Left cardiac atrium (tissue), 4 donors: ENCODE data around the gene LRP2. TPM values are rescaled to one million over a fixed set of nuclear protein-coding genes. Genes with fewer than 3 reads are reported as not detected.
"Not testable (repeated sequence)": the region's sequence is repeated elsewhere in the genome, so short reads cannot be mapped to it uniquely, and the experiment has no call there.

ENCODE experiments used
- ATAC-seq, 2 donors: fragments of 200-7000 bp; cut with Tn5 transposase; one replicate each; pipeline ENCODE4 v1.9.1; 2020; ENCODE audit warnings: mild to moderate bottlenecking in 2 of 2, moderate library complexity in 2 of 2
- DNase-seq: peaks from one replicate; pipeline ENCODE4 v3.0.0-alpha.2; 2020
- intact Hi-C, 2 donors: fragments of 100-400 bp; cut with DNase I; formaldehyde crosslinking; loops; one replicate each; pipeline versions ENCODE4 v1.14.1 to v1.15.1; 2022 to 2023
- total RNA-seq, 2 donors: library from RNA; stranded (reverse); fragmentation: NEBNext Ultra II Directional; extraction: Animal tissue kit (Norgen Biotek cat#: 25700); gene quantifications; one replicate each; pipeline ENCODE4 v1.2.1, GENCODE V29; 2021
- donor health status: DM: no; HTN: yes; CAD: no.
- donor health status: DM: no; HTN: yes; CAD: no; lungs with severe emphysema.
- donor health status: DM: yes; HTN: yes; CAD: no.
- donor health status: Dilated cardiomyopathy.

The LRP2 gene
- total RNA-seq, 2 donors from 2014 or later, result 1.8 to 2.9 TPM

- ATAC-seq (no peak), DNase-seq (no peak)
- intact Hi-C loops, result loop anchor here in 1 of 2 donors (5.0 kb wide), 1 partner anchor 182 kb away; no protein-coding TSS in a partner anchor
Observed at GRCh38 chr2:169143998-169144397, 218.3 kb downstream of the LRP2 start.

- ATAC-seq, result peak; percentile 49 to 71
- intact Hi-C loops, result loop anchor here in 1 of 2 donors (5.0 kb wide), 1 partner anchor 180 kb away; no protein-coding TSS in a partner anchor
- peak; percentile 47 for DNase-seq
Observed at GRCh38 chr2:169141713-169142352, 220.5 kb downstream of the LRP2 start.

DNA sequence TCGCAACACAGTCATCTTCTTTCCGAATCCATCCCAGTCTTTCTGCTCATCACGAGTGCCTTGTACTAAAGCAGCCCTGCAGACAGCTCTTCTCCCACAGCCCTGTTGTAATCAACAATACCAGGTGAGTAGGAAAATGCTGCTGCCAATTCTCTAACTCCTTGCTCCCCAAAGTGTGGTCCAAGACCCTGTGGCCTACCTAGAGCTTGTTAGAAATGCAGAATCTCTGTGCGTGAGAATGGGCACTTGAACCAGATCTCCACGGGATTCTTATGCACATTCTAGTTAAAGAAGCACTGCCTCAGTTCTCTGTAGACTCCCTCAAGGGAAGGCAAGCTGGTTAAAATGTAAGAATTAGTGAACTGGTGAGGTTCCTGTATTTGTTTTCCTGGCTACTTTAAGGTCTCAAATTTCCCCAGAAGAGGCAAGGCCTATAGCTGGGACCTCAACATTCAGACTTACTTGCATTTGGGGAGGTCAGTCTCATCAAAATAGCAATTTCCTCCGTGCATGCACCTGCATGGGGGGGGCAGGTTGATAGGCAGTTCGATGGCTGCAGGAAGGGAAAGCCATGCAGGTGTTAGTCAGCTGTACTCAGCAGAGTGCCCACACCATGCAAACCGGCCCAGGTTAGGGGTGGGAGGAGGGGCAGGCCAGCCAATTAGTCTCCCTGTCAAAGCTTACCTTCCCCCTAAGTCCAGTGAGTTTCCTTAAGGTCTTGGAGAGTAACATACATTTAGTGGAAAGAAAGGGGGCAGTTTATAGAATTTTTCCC lies 222.2 kb downstream of the LRP2 start:
- no peak for ATAC-seq
- DNase-seq, result no peak
- intact Hi-C loops, result loop anchor here in 1 of 2 donors (5.0 kb wide), 1 partner anchor 178 kb away; no protein-coding TSS in a partner anchor

DNA sequence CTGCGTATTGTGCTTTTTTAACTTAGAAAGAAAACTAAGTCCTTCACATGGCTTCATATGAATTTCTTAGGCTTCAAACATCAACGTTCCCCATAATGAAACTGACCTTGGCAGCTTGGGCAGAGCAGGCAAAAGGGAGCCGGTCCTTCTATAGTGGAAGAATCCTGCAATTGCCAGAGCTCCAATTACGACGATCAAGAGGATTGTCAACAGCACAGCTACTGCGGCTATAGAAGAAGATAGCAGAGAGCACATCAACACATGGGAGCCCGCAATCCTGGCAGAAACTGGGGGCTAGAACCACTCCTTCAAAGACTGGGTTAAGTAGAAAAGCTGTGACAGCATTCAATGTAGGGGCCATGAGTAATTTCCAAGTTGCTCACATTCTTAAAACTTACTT lies 223.2 kb downstream of the LRP2 start:
- ATAC-seq (no peak), DNase-seq (no peak)
- intact Hi-C loops, result no loop called here

DNA sequence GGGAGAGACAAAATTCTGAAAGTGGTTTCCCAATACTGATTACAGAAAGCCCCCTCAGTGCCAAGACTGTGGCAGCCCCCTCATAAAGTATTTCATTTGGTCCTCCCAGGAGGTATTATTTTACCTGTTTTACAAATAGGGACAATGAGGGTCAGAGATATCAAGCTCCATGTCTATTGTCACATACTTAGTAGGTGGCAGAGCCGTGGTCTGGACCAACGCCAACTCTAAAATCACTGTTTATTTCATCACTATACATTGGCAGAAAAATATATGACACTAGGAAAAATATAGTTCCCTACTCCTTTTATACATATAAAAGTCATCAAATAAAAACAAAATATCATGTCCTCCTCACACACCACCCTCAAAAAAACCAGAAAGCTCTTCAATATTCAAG lies 224.4 kb downstream of the LRP2 start:
- ATAC-seq, result no peak
- DNase-seq, result no peak
- intact Hi-C loops, result no loop called here

- ATAC-seq, result peak; percentile 53 to 81
- intact Hi-C loops, result no loop called here
- peak; percentile 32 for DNase-seq
Observed at GRCh38 chr2:169136885-169137534, 225.3 kb downstream of the LRP2 start.

- intact Hi-C loops, DNase-seq, ATAC-seq: not testable (repeated sequence)
Observed at GRCh38 chr2:169136428-169136827, 225.9 kb downstream of the LRP2 start.

GRCh38 chr2:169134272-169134671 lies 228.1 kb downstream of the LRP2 start:
- intact Hi-C loops, ATAC-seq, DNase-seq: not testable (repeated sequence)

DNA sequence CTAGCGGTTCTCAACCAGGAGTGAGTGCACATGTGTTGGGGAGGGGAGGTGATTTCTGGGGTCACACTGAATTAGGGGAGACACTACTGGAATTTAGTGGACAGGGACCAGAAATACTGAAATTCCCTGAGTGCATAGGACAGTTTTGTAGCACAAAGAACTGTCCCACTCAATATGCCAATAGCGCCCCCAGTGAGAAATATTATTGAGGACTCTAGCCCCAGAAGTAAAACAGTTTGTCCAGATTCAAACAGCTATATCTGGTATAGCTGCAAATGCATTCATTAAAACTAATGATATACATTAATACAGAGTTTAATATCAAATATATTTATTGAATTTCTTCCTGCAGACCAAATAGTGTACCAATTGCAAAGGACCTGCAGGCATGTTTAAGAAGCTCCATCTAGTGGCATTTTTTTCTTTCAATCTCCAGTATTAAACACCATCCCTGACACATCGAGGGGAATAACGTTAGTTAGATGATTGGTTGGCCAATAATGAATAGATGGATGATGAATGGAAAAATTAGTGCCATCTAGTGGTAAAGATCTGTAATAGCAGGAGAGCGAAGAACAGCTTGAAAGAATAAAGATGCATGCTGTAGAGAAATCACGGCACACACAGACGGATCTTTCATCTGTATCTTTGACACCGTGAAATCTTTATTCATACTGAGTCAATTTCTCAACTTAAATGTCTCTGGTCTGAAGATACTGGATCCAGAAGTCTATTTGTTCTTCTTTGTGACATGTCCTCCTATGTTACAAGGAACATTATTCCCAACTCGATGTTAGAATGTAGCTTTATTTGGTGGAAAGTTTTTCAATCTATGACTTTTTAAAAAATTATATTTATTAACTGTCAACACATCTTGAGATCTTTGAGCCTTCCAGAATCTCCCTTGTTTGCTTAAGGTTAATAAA lies 230.5 kb downstream of the LRP2 start:
- ATAC-seq, result peak; percentile 42 to 50
- DNase-seq, result no peak
- intact Hi-C loops, result no loop called here

GRCh38 chr2:169129703-169130243 lies 232.6 kb downstream of the LRP2 start:
- ATAC-seq, result no peak
- intact Hi-C loops, result no loop called here
- no peak for DNase-seq

GRCh38 chr2:169119851-169120250 lies 242.5 kb downstream of the LRP2 start:
- ATAC-seq (no peak), DNase-seq (no peak)
- intact Hi-C loops, result no loop called here

DNA sequence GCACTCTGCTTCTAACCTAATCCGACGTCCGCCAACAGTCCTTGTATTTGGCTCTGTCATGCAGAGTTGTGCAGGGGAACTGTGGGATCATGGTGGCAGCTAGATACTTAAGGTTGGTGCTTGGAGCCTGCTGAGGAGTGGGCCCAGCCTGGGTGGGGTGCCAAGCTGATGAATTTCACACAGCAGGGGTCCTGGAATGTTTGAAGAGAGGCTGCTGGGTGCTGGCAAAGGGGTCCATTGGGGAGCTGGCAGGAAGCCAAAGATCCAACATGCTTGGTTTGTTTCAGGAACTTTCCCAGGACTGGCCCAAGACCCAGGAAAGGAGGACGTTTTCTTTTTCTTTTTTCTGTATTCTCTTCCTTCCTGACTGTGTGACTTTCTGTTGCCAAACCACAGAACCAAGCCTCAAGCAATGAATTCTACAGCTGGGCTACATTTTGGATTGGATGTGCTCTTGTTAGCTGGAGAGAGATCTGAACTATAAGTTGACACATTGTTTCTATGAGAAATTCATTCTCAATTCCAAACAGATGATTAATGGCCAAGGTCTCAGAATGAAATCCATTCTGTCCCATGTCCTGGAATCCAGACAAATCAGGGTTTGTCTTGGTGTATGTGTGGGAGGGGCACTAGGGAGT lies 243.1 kb downstream of the LRP2 start:
- intact Hi-C loops, result no loop called here
- ATAC-seq, result no peak
- no peak for DNase-seq

DNA sequence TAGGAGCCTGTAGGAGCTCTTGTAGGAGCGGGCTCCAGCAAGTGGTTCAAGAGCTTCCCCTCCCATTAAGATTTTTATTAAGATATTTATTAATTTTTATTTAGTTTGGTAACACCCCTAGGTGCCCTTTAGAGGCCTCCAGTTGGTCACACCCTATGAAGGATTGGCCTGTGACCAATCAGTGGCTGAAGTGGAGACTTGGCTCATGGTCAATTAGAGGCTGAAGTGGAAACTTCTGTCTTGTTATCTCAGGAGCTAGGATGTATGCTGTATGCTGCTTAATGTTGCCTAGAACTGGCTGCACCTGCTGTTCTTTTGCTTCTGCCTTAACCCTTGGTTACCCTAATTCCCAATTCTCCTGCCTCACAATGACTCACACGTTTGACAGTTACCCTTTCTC lies 244.3 kb downstream of the LRP2 start:
- intact Hi-C loops, result no loop called here
- DNase-seq, result no peak
- peak in 1 of 2 donors; percentile 49 for ATAC-seq

DNA sequence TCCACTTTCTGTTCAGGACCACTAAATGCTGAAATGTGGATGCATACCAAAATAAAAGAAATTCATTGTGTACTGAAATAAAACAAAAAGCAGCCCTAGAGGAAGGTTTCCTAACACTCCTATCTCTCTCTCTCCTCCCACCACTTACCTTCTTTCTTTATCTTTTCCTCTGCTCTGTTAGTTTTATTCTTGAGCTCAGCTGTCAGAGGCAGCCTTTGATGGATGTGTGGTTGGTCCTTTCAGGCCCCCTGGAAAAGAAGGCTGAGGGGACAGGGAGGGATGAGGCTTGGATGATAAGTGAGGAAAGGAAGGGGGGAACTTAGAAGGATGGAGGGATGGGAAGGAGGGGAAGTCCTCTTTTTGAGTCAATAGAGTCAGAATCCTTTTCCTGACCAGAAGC lies 245.3 kb downstream of the LRP2 start:
- intact Hi-C loops, result no loop called here
- no peak for DNase-seq
- ATAC-seq, result no peak

- peak; percentile 62 to 69 for ATAC-seq
- intact Hi-C loops, result no loop called here
- DNase-seq, result no peak
Observed at GRCh38 chr2:169116327-169116726, 246.0 kb downstream of the LRP2 start.

DNA sequence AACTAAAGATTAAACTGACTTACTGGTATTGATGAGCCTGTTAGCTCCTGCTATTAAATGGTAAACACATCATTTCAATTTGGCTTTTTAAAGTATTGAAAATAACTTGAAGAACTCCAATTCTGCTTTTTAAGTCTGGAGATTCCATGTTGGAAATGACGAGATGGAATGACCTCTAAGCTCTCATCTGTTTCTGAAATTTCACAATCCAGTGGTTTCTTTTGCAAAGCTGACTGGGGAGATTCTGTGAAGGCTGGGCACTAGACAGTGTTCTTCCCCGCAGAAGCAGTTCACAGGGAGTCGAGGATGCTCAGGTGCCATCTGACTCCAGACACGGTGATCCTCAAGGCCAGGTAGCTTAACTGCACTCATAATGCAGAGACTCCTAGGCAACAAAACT lies 248.3 kb downstream of the LRP2 start:
- no peak for DNase-seq
- intact Hi-C loops, result loop anchor here in 1 of 2 donors (5.0 kb wide), 1 partner anchor 108 kb away; no protein-coding TSS in a partner anchor
- ATAC-seq, result no peak

DNA sequence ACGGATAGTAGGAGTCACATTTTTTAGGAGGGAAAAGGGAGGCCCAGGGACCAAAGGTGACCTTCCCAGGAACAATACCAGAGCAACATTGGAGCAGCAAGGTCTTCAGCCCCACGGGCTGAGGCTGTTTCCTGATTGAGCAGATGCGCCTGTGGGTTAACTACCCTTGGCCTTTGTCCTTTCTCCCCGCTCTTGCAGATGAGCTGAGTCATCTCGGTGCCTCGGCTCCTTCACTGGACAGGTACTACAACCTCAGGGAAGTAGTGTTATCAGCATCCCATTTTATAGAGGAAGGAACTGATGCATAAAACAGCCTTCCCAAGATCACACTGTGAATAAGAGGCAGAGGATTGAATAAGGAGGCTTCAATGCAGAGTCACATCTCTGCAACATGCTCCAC lies 249.5 kb downstream of the LRP2 start:
- intact Hi-C loops, result loop anchor here in 1 of 2 donors (5.0 kb wide), 1 partner anchor 109 kb away; no protein-coding TSS in a partner anchor
- ATAC-seq, result no peak
- no peak for DNase-seq

DNA sequence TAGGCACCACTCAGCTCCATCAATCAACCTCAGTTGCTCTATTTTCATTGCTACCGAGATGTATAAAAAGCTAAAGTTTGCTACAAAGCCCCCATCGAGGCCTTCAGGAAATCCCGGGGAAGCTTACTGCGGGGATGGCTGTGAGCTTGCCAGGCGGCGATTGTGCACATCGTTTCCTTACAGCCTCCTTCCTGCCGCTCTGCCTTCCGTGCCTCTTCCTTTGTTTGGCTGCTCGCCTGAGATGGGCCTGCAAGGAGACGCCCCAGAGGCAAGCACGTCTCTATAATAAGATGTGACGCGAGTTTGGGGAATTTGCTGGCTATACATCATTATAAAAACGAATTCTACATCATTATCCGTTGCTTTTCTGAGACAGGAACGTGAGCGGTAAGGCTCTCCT lies 251.4 kb downstream of the LRP2 start:
- no peak for DNase-seq

More for the DNA sequence above, 251.4 kb downstream of the LRP2 start:
- intact Hi-C loops, result loop anchor here in 1 of 2 donors (5.0 kb wide), 1 partner anchor 111 kb away; no protein-coding TSS in a partner anchor
- ATAC-seq, result no peak
